ENCODE results near the gene CENPVL2. TPM values are rescaled to one million over a fixed set of nuclear protein-coding genes. Genes with fewer than 3 reads are reported as not detected.
"Not testable (repeated sequence)": the region's sequence is repeated elsewhere in the genome, so short reads cannot be mapped to it uniquely, and the experiment has no call there.

Gene CENPVL2
- total and polyA plus RNA-seq, 2 donors = 0.24 to 0.41 TPM

DNA sequence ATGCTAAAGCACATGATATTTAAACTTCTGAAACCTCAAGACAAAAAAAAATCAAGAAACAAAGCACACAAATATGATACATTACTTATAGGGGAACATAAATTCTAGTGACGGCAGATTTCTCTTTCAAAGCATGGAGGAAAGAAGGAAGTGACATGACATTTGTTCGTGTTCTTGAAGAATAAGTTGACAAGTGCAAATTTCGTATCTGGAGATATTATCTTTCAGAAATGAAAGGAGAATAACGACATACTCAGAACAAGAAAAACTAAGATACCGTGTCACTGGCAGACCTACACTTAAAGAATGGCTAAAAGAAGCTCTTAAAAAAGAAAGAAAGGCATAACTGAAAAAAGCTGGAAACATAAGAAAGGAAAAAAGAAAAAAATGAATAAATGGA is 16.6 kb downstream of the CENPVL2 start:
- no peak overlapping the region for H3K4me3 ChIP-seq (ENCODE audit: low read length in 2 of 2)
- 5% methylated on average over 5 of the region's 5 CpGs for WGBS

DNA sequence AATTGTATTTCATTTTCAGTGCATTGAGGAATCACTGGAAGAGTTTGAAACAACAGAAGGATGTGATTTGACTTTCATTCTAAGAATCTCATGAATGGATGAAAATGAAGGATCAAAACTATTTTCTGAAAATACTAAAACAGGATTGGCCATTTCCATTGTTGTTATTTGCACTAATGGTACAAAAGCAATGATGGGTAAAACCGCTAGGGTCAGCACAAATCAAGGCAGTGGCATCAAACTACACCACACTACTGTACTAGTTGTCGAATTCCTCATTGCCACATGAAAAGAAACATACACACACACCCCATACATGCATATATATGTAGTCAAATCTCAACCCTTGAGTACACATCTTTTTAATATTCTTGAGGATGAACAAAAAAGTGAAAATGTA is 39.3 kb downstream of the CENPVL2 start:
- DNase-seq (ENCODE audit: low read depth in 6 of 9, low spot score in 9 of 9) = no peak
- Histone ChIP-seq H3K9me3 (ENCODE audit: control insufficient read depth in 2 of 2, insufficient read depth in 1 of 2, low read length in 1 of 2) (no peaks in the 10 kb centered on the region), H3K36me3 (ENCODE audit: control insufficient read depth in 2 of 2, insufficient read depth in 2 of 2, low read length in 1 of 2) (no peaks in the 10 kb centered on the region), H3K4me3 (ENCODE audit: low read length in 2 of 2) (no peak overlapping the region), H3K27ac (ENCODE audit: low read depth in 1 of 2, low read length in 1 of 2) (no peak overlapping the region), H3K27me3 (ENCODE audit: control insufficient read depth in 2 of 2, insufficient read depth in 1 of 2, low read length in 1 of 2) (no peaks in the 10 kb centered on the region), H3K4me1 (ENCODE audit: control insufficient read depth in 2 of 2, insufficient read depth in 2 of 2, low read length in 2 of 2) (no peaks in the 10 kb centered on the region)
- WGBS = 86% methylated on average over 2 of the region's 2 CpGs

More for the DNA sequence above, 16.6 kb downstream of the CENPVL2 start:
- Histone ChIP-seq H3K27ac (ENCODE audit: low read depth in 1 of 2, low read length in 1 of 2) (peak overlapping the region in 1 of 2 donors; percentile 61), H3K4me1 (ENCODE audit: control insufficient read depth in 2 of 2, insufficient read depth in 2 of 2, low read length in 2 of 2) (no peaks in the 10 kb centered on the region), H3K9me3 (ENCODE audit: control insufficient read depth in 2 of 2, insufficient read depth in 1 of 2, low read length in 1 of 2) (no peaks in the 10 kb centered on the region), H3K27me3 (ENCODE audit: control insufficient read depth in 2 of 2, insufficient read depth in 1 of 2, low read length in 1 of 2) (no peaks in the 10 kb centered on the region), H3K36me3 (ENCODE audit: control insufficient read depth in 2 of 2, insufficient read depth in 2 of 2, low read length in 1 of 2) (no peaks in the 10 kb centered on the region)
- DNase-seq (ENCODE audit: low read depth in 6 of 9, low spot score in 9 of 9) = peak in 4 of 9 donors; percentile 15 to 58 (median 24)

DNA sequence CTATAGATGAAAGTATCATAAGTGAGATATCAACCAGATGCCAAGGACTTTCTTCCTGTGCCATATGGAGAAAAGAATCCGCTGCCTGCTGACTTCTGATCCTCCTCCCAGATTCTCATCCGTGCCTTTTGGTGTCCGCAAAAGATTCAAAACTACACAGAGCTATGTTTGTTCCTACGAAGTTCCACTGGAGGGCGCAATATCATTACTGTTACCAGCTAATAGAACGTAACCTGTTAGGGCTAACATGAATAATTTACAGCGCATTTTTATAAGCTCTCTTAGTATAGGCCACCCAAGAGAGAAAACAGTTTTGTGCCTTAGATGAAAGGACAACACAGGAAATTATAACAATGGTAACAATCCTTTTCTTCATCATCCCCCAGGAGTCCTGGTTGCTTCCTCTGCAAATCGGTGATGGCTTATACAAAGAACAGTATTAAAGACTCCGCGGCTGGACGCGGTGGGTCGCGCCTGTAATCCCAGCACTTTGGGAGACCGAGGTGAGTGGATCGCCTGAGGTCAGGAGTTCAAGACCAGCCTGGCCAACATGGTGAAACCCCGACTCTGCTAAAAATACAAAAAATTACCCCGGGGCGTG is 41.1 kb downstream of the CENPVL2 start:
- Histone ChIP-seq H3K9me3 (ENCODE audit: control insufficient read depth in 2 of 2, insufficient read depth in 1 of 2, low read length in 1 of 2) (no peaks in the 10 kb centered on the region), H3K4me3 (ENCODE audit: low read length in 2 of 2) (no peak overlapping the region), H3K27me3 (ENCODE audit: control insufficient read depth in 2 of 2, insufficient read depth in 1 of 2, low read length in 1 of 2) (no peaks in the 10 kb centered on the region), H3K27ac (ENCODE audit: low read depth in 1 of 2, low read length in 1 of 2) (no peak overlapping the region), H3K36me3 (ENCODE audit: control insufficient read depth in 2 of 2, insufficient read depth in 2 of 2, low read length in 1 of 2) (no peaks in the 10 kb centered on the region), H3K4me1 (ENCODE audit: control insufficient read depth in 2 of 2, insufficient read depth in 2 of 2, low read length in 2 of 2) (no peaks in the 10 kb centered on the region)
- DNase-seq (ENCODE audit: low read depth in 6 of 9, low spot score in 9 of 9) = peak in 7 of 9 donors; percentile 15 to 62 (median 34)
- WGBS = 41% methylated on average over 19 of the region's 19 CpGs

DNA sequence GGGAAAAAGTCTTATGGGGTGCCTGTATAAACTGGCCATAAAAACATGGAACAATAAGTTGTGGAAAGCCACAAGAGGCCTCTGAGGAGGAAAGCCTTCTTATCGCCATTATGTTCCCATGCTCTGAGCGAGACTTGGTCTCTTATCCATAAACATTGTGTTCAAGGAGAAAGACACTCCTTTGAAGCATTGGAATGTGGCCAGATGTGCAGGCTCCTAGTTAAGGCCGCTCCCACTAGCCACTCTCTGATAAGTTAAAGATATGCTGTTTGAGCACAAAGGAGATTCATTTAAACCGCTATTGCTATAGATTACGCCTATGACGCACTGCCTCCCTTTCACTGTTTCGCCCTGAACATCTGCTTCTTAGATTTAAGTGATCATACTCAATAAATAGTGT is 46.1 kb downstream of the CENPVL2 start:
- H3K9me3 ChIP-seq (ENCODE audit: control insufficient read depth in 2 of 2, insufficient read depth in 1 of 2, low read length in 1 of 2); H3K27ac ChIP-seq (ENCODE audit: low read depth in 1 of 2, low read length in 1 of 2); H3K4me1 ChIP-seq (ENCODE audit: control insufficient read depth in 2 of 2, insufficient read depth in 2 of 2, low read length in 2 of 2); H3K36me3 ChIP-seq (ENCODE audit: control insufficient read depth in 2 of 2, insufficient read depth in 2 of 2, low read length in 1 of 2); DNase-seq (ENCODE audit: low read depth in 6 of 9, low spot score in 9 of 9); H3K4me3 ChIP-seq (ENCODE audit: low read length in 2 of 2); H3K27me3 ChIP-seq (ENCODE audit: control insufficient read depth in 2 of 2, insufficient read depth in 1 of 2, low read length in 1 of 2): not testable (repeated sequence)
- WGBS = 97% methylated on average over 7 of the region's 7 CpGs

Other genes starting within 250 kb of the CENPVL2 start
- 5.2 TPM for gene NUDT11, start 186.2 kb downstream of the CENPVL2 start, total RNA-seq
- 3.0 TPM for gene NUDT11, start 186.2 kb downstream of the CENPVL2 start, polyA plus RNA-seq
- 0.14 TPM for gene CENPVL3, start 63.9 kb downstream of the CENPVL2 start, total RNA-seq
- 0.02 TPM for gene CENPVL3, start 63.9 kb downstream of the CENPVL2 start, polyA plus RNA-seq
- gene CENPVL1, start 27.7 kb upstream of the CENPVL2 start, total RNA-seq = 0.24 TPM
- 0.41 TPM for gene CENPVL1, start 27.7 kb upstream of the CENPVL2 start, polyA plus RNA-seq
- 10.5 TPM for gene GSPT2, start 60.6 kb upstream of the CENPVL2 start, total RNA-seq
- gene GSPT2, start 60.6 kb upstream of the CENPVL2 start, polyA plus RNA-seq = 18.8 TPM
- 50.7 TPM for gene MAGED1, start 210.8 kb upstream of the CENPVL2 start, total RNA-seq
- gene MAGED1, start 210.8 kb upstream of the CENPVL2 start, polyA plus RNA-seq = 33.0 TPM